Gastroesophageal sphincter (tissue), 3 donors: ENCODE results near the gene GPATCH2L.

Experiments
- POLR2AphosphoS5 ChIP-seq: sonication (generic); formaldehyde crosslinking; IDR thresholded peaks from one replicate; pipeline ENCODE4 v1.6.1; 2017; ENCODE audit warnings: antibody characterized with exemption
- TF ChIP-seq, protein P1 (sequence below), 4 experiments: fragments of 200-600 bp in 2 of 4; fragments of 450-650 bp in 2 of 4; sonication (generic) in 1 of 4; IDR thresholded peaks; one replicate each; pipeline ENCODE4 v1.5.1; 2017 to 2019; ENCODE audit warnings: antibody characterized with exemption in 4 of 4, mild to moderate bottlenecking in 2 of 4, moderate library complexity in 2 of 4

DNA sequence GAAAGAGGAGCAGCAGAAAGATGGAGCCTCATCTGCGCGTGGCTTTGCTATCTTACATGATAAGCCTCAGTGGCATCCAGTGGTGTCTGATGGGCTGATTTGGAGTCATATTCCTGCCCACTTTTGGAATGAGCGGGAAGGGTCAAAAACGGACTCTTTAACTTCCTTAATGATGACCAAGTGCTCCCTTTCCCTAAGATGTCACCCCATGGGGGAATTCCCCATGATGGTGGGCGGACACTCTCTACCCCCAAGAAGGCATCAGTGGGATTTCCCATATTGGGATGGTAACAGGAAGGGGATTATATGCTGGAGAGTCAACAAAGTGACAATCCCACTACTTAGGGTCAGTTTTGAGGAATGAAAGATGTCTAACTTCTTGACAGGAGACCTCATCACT is 110.9 kb downstream of the GPATCH2L start:
- no peak for TF ChIP-seq POLR2AphosphoS5
- TF ChIP-seq, protein P1, sequence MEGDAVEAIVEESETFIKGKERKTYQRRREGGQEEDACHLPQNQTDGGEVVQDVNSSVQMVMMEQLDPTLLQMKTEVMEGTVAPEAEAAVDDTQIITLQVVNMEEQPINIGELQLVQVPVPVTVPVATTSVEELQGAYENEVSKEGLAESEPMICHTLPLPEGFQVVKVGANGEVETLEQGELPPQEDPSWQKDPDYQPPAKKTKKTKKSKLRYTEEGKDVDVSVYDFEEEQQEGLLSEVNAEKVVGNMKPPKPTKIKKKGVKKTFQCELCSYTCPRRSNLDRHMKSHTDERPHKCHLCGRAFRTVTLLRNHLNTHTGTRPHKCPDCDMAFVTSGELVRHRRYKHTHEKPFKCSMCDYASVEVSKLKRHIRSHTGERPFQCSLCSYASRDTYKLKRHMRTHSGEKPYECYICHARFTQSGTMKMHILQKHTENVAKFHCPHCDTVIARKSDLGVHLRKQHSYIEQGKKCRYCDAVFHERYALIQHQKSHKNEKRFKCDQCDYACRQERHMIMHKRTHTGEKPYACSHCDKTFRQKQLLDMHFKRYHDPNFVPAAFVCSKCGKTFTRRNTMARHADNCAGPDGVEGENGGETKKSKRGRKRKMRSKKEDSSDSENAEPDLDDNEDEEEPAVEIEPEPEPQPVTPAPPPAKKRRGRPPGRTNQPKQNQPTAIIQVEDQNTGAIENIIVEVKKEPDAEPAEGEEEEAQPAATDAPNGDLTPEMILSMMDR (IDR thresholded peaks at IDR 0.05) = no peak
